ENCODE results near the gene ECE1. TPM values are rescaled to one million over a fixed set of nuclear protein-coding genes. Genes with fewer than 3 reads are reported as not detected.
A peak's percentile ranks its signal among the peaks of the same experiment; 100 is the strongest.

ECE1 gene
- total RNA-seq, 1 experiment from 2014 or later: 101 TPM

DNA sequence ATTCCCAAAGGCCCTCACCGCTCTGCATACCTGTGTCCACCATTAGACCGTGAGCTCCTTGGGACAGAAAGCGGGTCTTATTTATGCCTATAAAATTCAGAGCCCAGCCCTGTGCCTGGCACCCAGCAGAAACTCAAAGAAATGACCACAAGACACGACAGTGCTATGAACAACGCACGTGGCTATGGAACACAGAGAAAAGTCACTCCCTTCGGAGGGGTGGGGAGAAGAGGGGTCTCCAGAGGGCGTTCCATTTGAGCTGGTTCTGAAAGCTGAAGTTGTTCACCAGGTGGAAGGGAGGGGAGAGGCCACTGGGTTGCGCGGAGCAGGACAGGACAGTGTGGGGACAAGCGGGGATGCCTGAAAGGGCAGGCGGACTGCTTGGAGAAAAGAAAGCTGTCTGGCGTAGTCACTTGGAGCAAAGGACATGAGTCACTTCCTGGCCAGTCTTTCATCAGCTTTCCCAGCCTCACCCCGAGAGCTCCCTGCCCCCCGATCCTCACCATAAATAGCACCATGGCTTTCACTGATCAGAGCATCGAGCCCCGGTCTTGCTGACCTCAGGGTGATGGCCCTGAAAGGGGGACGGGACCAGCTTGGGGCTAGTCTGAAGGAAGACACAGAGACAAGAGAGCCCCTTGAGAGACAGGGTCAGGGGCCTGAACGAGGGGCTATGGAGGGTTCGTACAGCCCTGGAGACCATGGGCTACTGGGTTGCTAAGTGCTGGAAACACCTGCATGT lies 28.5 kb downstream of the ECE1 start:
- TF ChIP-seq, protein P1, sequence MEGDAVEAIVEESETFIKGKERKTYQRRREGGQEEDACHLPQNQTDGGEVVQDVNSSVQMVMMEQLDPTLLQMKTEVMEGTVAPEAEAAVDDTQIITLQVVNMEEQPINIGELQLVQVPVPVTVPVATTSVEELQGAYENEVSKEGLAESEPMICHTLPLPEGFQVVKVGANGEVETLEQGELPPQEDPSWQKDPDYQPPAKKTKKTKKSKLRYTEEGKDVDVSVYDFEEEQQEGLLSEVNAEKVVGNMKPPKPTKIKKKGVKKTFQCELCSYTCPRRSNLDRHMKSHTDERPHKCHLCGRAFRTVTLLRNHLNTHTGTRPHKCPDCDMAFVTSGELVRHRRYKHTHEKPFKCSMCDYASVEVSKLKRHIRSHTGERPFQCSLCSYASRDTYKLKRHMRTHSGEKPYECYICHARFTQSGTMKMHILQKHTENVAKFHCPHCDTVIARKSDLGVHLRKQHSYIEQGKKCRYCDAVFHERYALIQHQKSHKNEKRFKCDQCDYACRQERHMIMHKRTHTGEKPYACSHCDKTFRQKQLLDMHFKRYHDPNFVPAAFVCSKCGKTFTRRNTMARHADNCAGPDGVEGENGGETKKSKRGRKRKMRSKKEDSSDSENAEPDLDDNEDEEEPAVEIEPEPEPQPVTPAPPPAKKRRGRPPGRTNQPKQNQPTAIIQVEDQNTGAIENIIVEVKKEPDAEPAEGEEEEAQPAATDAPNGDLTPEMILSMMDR (IDR thresholded peaks at IDR 0.05; ENCODE audit: unreplicated experiment): no peak
- CTCF ChIA-PET: interaction anchor here (0.6 to 1.9 kb wide), 8 partner anchors 9 to 264 kb away, joined by 3 to 11 read pairs (median 4); no protein-coding TSS in a partner anchor
- peaks cover 30% of the 10 kb centered on the region for H3K36me3 Mint-ChIP-seq (ENCODE audit: insufficient read depth, unreplicated experiment)
- H3K4me3 Mint-ChIP-seq (ENCODE audit: low read depth, unreplicated experiment): peak overlapping the region; percentile 36
- H3K27me3 Mint-ChIP-seq (ENCODE audit: unreplicated experiment): no peaks in the 10 kb centered on the region
- peak; percentile 69 for DNase-seq
- intact Hi-C loops (cut with micrococcal nuclease; ENCODE audit: unreplicated experiment): no loop called here
- H3K4me1 Mint-ChIP-seq (ENCODE audit: low read depth, unreplicated experiment): peaks cover 42% of the 10 kb centered on the region
- TSS peak; percentile 89 for BruUV-seq (replicated peaks)
- H3K27ac Mint-ChIP-seq (ENCODE audit: unreplicated experiment): peak overlapping the region; percentile 95
- no peaks in the 10 kb centered on the region for H3K9me3 Mint-ChIP-seq (ENCODE audit: low read depth, unreplicated experiment)

DNA sequence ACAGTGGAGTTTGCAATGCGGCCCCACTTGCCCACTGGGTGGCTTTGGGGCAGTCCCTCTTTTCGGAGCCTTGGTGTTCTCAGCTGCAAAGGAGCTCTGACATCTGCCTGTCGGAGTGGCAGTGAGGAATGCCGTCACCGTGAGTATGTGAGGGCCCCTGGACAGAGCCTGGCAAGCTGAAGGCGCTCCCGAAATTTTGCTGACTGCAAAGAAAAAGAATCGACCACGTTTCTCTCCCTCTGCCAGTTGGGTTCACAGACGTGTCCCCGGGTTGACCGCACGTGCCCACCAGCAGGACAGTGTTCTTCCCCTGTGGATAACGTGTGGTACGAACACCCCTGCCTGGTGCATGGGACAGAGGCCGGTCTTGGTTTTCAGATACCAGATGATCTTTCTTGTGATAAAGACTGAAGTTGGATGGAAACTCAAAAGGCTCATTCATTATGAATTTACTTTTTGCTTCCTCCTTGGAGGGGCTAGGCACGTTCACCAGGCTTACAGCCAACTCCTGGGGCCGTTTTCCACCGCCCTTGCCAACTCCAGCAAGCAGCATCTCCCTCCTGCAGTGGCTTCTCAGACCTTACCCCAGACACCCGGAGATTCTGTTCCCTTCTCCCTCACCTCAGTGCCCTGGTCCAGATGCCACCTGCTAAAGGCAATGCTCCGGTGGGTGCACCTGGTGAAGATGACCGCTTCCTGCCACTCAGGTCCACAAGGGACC lies 29.7 kb downstream of the ECE1 start:
- Mint-ChIP-seq H3K4me1 (ENCODE audit: low read depth, unreplicated experiment) (peaks cover 42% of the 10 kb centered on the region), H3K36me3 (ENCODE audit: insufficient read depth, unreplicated experiment) (peaks cover 32% of the 10 kb centered on the region), H3K27ac (ENCODE audit: unreplicated experiment) (peak overlapping the region; percentile 95), H3K27me3 (ENCODE audit: unreplicated experiment) (no peaks in the 10 kb centered on the region), H3K9me3 (ENCODE audit: low read depth, unreplicated experiment) (no peaks in the 10 kb centered on the region), H3K4me3 (ENCODE audit: low read depth, unreplicated experiment) (no peak overlapping the region)
- peak; percentile 39 for DNase-seq
- TF ChIP-seq, protein P1 (IDR thresholded peaks at IDR 0.05; ENCODE audit: unreplicated experiment): no peak
- CTCF ChIA-PET: interaction anchor here (1.4 to 1.9 kb wide), 3 partner anchors 9 to 74 kb away, joined by 4 to 11 read pairs (median 4); no protein-coding TSS in a partner anchor
- no TSS peak for BruUV-seq (replicated peaks)
- intact Hi-C loops (cut with micrococcal nuclease; ENCODE audit: unreplicated experiment): no loop called here

DNA sequence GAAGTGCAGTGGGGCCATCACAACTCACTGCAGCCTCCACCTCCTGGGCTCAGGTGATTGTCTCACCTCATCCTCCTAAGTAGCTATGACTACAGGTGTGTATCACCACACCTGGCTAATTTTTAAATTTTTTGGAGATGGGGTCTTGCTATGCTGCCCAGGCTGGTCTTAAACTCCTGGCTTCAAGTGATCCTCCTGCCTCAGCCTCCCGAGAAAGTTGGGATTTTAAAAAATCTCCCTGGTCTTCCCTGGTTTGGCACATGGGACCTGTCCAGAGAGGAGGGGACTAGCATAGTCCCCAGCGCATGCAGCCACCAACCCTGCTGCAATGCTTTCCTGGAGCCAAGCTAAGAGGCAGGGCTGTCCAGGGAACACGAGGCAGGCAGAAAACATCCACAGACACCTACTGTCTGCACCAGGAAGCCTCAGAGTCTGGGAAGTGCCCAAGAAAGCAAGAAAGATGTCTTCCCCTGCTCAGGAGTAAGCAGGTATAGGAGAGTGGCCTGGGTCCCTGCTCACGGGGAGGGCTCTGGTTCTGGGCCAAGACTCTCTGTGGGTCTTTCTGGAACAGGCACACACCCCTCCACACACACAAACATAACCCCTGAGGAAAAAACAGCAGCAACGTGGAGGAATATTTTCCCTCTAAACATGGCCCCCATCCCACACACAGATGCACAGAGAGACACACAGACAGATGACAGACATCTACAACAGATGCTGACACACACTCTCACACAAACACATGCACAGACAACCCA lies 30.8 kb downstream of the ECE1 start:
- no TSS peak for BruUV-seq (replicated peaks)
- no peak overlapping the region for H3K4me3 Mint-ChIP-seq (ENCODE audit: low read depth, unreplicated experiment)
- DNase-seq: no peak
- H3K36me3 Mint-ChIP-seq (ENCODE audit: insufficient read depth, unreplicated experiment): peaks cover 32% of the 10 kb centered on the region
- H3K4me1 Mint-ChIP-seq (ENCODE audit: low read depth, unreplicated experiment): peaks cover 35% of the 10 kb centered on the region
- H3K27me3 Mint-ChIP-seq (ENCODE audit: unreplicated experiment): no peaks in the 10 kb centered on the region
- H3K9me3 Mint-ChIP-seq (ENCODE audit: low read depth, unreplicated experiment): no peaks in the 10 kb centered on the region
- no peak overlapping the region for H3K27ac Mint-ChIP-seq (ENCODE audit: unreplicated experiment)
- TF ChIP-seq, protein P1 (IDR thresholded peaks at IDR 0.05; ENCODE audit: unreplicated experiment): no peak
- intact Hi-C loops (cut with micrococcal nuclease; ENCODE audit: unreplicated experiment): no loop called here
- CTCF ChIA-PET: no interaction called here

DNA sequence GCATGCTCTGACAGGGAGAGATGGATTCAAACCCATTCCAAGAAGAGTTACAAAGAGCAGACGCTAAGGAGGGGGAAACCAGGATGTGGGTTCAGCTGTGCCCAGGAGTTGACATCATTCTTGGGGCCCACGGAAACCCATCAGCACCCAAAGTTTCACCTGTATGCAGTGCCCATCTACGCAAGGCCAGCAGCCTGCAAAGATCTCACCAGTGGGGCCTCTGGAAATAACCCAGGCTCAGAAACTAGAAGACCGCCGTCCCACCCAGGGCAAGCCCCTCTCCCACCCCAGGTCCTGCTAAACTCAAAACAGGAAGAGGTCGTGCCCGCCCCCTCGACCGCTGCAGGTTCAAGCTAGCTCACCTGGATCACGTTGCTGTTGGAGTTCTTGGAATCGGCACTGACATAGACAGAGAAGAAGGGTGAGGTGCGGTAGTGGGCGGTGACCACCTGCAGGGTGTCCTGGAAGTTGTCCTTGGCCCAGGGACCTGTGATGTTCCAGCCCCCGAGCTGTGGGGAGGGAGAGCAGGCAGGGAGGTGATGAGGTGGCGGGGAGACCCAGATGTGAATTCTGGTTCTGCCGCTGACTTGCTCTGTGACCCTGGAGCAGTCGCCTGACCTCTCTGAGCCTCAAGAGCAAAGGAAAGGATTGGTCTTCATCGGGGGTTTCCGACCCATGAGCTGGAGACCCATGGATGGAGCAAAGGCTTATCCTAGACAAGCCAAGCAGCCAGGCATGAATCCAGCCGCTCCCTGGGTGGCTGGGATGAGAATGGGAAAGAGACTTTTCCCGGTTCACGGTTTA lies 31.7 kb downstream of the ECE1 start:
- CTCF ChIA-PET: interaction anchor here (0.9 to 1.2 kb wide), 2 partner anchors 80 to 110 kb away, joined by 3 to 4 read pairs; no protein-coding TSS in a partner anchor
- Mint-ChIP-seq H3K9me3 (ENCODE audit: low read depth, unreplicated experiment) (no peaks in the 10 kb centered on the region), H3K4me3 (ENCODE audit: low read depth, unreplicated experiment) (no peak overlapping the region), H3K4me1 (ENCODE audit: low read depth, unreplicated experiment) (peaks cover 34% of the 10 kb centered on the region), H3K36me3 (ENCODE audit: insufficient read depth, unreplicated experiment) (peaks cover 32% of the 10 kb centered on the region), H3K27me3 (ENCODE audit: unreplicated experiment) (no peaks in the 10 kb centered on the region), H3K27ac (ENCODE audit: unreplicated experiment) (no peak overlapping the region)
- intact Hi-C loops (cut with micrococcal nuclease; ENCODE audit: unreplicated experiment): no loop called here
- BruUV-seq (replicated peaks): no TSS peak
- DNase-seq: no peak
- TF ChIP-seq, protein P1 (IDR thresholded peaks at IDR 0.05; ENCODE audit: unreplicated experiment): no peak
